GM18505 (cell line): ENCODE data around the gene CLCN6.

Experiments used
- ATAC-seq: cut with Tn5 transposase; IDR thresholded peaks from one replicate; pipeline ENCODE4 v1.9.1; 2021; ENCODE audit not compliant: unreplicated experiment
- POLR2A ChIP-seq: IDR thresholded peaks from 4 replicates; pipeline ENCODE4 v1.6.1; 2011; ENCODE audit warnings: borderline replicate concordance; ENCODE audit not compliant: insufficient read depth, insufficient read length; ENCODE audit errors: extremely low read depth

The CLCN6 gene

DNA sequence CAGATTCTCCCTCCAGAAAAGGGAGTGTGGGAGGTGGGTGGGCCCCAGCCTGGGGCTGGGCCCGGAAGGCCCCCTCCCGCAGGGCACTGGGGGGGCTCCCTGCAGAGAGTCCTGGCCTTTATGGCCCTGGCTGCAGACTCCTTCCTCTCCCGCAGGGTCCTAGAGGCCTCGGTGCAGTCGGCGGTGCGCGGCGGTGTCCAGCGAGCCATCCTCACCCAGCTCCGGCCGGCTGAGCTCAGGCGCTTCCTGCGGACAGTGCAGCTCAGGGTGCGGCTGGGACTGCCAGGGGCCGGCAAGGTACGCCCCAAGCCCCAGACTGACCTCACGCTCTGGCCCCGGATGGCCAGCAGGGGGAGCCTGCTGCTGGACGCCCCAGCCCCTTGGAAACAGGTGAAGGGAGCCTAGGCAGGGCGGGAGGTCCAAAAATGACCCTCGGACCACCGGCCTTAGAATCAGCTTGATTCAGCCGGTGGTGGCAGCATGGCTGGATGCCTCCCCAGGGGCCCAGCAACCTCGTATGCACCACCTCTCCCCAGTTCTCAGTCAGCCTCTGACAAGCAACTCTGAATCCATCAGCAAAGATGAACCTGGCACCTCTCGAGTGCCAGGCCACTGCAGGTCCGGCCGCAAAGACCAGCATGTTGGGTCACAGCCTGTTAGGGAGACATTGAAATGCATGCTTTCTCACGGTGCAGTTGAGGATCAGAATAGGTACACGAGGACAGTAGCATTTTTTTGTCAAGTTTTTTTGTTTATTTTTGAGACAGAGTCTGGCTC lies 20.8 kb upstream of the CLCN6 start:
- no peak for TF ChIP-seq POLR2A
- peak; percentile 52 for ATAC-seq

DNA sequence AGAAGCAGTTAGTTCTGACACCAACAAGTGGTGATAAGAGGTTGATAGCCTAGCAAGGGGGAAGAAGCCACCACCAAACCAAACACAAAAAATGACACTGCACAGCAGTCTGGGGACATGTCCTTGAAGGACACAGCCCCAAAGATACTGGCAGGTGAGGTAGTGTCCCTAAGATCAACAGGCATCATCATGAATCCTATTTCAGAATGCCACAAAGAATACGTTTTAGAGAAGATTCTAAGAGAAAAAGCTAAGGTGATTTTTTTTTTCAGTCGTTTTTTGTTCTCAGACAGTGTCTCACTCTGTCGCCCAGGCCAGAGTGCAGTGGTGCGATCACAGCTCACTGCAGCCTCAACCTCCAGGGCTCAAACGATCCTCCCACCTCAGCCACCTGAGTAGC lies 19.8 kb upstream of the CLCN6 start:
- ATAC-seq = no peak
- TF ChIP-seq POLR2A = no peak

- no peak for TF ChIP-seq POLR2A
- ATAC-seq = no peak
Observed at GRCh38 chr1:11787251-11787803, 18.7 kb upstream of the CLCN6 start.

- no peak for TF ChIP-seq POLR2A
- ATAC-seq = no peak
Observed at GRCh38 chr1:11787804-11788436, 18.1 kb upstream of the CLCN6 start.

- TF ChIP-seq POLR2A = no peak
- no peak for ATAC-seq
Observed at GRCh38 chr1:11788549-11789053, 17.4 kb upstream of the CLCN6 start.

DNA sequence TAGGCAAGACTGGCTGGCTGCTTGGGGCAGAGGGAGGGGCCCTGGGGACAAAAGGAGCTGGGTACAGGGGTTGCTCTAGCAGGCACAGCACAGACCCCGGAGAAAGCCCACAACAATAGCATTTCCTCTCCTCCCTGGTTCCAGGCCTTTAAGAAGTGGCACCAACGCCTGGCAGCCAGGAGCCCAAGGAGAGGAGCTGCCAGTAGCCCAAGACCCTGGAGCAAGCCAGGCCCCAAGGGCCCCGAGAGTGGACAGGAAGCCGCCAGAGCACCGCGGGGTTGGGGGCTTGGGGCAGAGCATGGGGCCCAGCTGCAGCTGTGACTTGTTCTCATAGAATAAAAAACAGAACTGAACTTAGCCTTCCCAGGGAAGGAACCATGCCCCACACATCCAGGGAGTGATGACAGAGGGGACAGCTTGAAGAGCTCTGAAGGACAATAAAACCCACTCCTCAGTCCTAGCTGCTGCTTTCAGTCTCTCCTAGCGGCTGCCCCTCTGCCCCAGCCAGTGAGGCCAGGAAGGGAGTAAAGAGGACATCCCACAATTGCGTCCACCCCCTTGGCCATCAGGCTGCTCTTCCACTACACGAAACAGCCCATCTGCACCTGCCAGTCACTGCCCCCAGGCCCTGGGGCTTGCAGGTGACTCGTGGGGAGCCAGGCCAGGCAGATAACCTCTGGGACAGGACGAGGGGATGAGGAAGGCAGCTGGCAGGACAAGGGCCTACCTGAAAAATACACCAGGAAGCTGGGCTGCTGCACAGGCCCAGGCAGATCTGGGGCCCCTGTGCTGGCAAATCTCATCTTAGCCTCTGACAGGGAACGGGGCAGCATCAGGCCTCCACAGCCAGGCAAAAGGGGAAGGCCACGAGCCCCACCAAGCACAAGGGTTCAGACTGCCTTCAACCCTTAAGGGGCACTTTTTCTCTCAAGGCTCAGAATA lies 16.6 kb upstream of the CLCN6 start:
- ATAC-seq = no peak
- TF ChIP-seq POLR2A = no peak

- no peak for TF ChIP-seq POLR2A
- no peak for ATAC-seq
Observed at GRCh38 chr1:11790101-11790879, 15.7 kb upstream of the CLCN6 start.

GRCh38 chr1:11790880-11791715 lies 14.9 kb upstream of the CLCN6 start:
- no peak for ATAC-seq
- no peak for TF ChIP-seq POLR2A

- no peak for ATAC-seq
- no peak for TF ChIP-seq POLR2A
Observed at GRCh38 chr1:11792106-11792505, 13.9 kb upstream of the CLCN6 start.

- ATAC-seq = no peak
- TF ChIP-seq POLR2A = no peak
Observed at GRCh38 chr1:11793819-11794218, 12.2 kb upstream of the CLCN6 start.

DNA sequence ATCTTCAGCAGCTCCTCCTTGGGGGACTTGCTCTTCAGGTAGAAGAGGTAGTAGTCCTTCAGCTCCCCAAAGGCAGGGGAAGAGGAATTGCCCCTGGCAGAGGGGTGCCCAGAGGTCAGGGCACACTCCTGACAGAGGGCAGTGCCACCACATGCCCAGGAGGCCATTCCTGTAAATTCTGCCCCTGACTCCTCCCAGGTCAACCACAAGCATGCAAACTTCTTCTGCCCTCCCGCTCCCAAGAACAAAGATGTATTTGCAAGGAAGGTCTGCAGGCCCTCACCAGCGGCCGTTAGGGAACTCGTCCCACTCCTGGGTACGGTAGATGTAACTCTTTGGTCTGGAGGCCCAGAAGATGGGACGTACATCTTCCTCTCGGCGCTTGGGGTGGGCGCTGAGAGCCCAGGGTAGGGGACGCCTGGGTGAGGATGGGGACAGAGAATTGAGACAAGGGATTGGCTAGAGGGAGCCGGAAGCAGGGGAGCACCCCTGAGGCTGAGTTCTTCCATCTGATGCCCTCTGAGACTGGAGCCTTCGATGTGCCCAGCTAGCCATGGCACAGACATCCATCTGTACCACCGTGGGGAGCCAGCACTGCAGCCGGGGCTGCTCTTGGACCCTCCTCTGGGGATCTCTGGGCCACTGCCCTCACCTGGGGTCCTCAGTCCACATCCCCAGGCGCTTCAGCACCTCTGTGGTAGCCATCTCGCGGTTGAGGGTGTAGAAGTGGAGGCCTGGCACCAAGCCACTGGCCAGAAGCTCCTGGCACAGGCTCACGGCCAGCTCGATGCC lies 11.3 kb upstream of the CLCN6 start:
- TF ChIP-seq POLR2A = no peak
- no peak for ATAC-seq
